RWPE1 (cell line): Measurements from ENCODE around the gene CYP4F11.
"Not testable (repeated sequence)": the region's sequence is repeated elsewhere in the genome, so short reads cannot be mapped to it uniquely, and the experiment has no call there.

Experiments used
- CTCF ChIA-PET: fragments of 350-600 bp; sonication (Branson Sonifier 250); formaldehyde crosslinking; extraction: SDS; loops from one replicate; lab custom pipeline; 2021; lab: Yijun Ruan, JAX
- POLR2A ChIA-PET: fragments of 400-600 bp; formaldehyde crosslinking; extraction: SDS; loops from one replicate; lab custom pipeline; 2020; ENCODE audit warnings: antibody characterized with exemption; ENCODE audit not compliant: low non-redundant PET; lab: Yijun Ruan, JAX
- DNase-seq: peaks from one replicate; pipeline ENCODE4 v3.0.0; 2012; ENCODE audit warnings: low spot score
- H3K27ac ChIP-seq: fragments of 450-650 bp; 2 replicates; pipeline ENCODE4 v1.5.1; 2017
- TF ChIP-seq, protein P1 (sequence below): fragments of 450-650 bp; conservative IDR thresholded peaks from 2 replicates; pipeline ENCODE4 v1.5.1; 2017; ENCODE audit warnings: low read depth, mild to moderate bottlenecking

CYP4F11 gene

DNA sequence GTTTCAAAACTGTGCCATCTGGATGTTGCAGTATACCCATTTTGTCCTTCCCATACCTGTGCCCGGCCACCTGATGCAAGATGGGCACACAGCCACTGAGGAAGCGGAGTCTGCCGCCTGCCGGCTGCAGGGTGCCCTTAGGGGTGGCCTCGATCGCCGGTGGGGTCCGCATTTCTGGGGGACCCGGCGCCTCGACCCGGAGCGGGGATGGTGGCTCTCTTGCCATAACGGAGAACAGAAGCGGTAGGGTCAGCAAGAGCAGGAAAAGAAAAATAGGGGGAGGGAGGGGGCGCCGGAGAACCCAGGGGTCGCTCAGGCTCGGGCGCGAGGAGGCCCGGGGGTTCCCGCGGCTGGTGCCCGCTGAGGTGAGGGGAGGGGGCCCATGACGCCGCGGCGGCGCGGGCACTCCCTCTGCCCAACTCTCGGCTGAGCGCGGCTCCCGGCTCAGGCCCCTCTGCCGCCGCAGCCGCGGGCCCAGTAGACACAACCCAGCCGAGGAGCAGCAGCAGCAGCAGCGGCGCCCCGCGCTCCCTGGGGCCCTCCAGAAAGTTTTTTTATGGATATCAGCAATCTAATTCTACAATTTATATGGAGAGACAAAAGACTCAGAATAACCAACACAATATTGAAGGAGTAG is 22.6 kb downstream of the CYP4F11 start:
- DNase-seq: no peak
- TF ChIP-seq, protein P1, sequence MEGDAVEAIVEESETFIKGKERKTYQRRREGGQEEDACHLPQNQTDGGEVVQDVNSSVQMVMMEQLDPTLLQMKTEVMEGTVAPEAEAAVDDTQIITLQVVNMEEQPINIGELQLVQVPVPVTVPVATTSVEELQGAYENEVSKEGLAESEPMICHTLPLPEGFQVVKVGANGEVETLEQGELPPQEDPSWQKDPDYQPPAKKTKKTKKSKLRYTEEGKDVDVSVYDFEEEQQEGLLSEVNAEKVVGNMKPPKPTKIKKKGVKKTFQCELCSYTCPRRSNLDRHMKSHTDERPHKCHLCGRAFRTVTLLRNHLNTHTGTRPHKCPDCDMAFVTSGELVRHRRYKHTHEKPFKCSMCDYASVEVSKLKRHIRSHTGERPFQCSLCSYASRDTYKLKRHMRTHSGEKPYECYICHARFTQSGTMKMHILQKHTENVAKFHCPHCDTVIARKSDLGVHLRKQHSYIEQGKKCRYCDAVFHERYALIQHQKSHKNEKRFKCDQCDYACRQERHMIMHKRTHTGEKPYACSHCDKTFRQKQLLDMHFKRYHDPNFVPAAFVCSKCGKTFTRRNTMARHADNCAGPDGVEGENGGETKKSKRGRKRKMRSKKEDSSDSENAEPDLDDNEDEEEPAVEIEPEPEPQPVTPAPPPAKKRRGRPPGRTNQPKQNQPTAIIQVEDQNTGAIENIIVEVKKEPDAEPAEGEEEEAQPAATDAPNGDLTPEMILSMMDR: no peak
- ChIA-PET POLR2A (no interaction called here), CTCF (interaction anchor here (0.8 kb wide), 1 partner anchor 42 kb away, joined by 5 read pairs; no protein-coding TSS in a partner anchor)
- no peak overlapping the region for H3K27ac ChIP-seq

- H3K27ac ChIP-seq: no peak overlapping the region
- TF ChIP-seq, protein P1: no peak
- ChIA-PET POLR2A (no interaction called here), CTCF (interaction anchor here (0.6 kb wide), 1 partner anchor 845 kb away, joined by 3 read pairs; no protein-coding TSS in a partner anchor)
- no peak for DNase-seq
Observed at GRCh38 chr19:15905026-15905425, 29.3 kb downstream of the CYP4F11 start.

DNA sequence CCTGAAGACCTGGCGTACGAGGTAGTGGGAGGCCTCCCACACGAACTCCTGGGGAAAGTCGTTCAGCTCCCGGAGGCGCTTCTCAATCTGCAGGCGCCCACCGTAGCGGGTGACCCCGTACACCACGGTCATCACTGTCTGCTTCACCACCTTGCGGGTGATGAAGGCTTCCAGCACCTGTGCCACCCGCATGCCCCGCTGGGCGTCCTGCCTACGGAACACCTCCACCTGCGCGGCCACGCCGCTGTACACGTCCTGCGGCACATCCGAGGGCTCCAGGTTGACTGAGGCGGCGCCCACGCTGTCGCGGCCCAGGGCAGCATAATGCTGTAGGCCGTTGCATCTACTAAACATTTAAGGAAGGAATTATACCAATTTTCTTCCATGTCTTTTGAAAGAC is 31.4 kb downstream of the CYP4F11 start:
- CTCF ChIA-PET, H3K27ac ChIP-seq, DNase-seq, POLR2A ChIA-PET: not testable (repeated sequence)

DNA sequence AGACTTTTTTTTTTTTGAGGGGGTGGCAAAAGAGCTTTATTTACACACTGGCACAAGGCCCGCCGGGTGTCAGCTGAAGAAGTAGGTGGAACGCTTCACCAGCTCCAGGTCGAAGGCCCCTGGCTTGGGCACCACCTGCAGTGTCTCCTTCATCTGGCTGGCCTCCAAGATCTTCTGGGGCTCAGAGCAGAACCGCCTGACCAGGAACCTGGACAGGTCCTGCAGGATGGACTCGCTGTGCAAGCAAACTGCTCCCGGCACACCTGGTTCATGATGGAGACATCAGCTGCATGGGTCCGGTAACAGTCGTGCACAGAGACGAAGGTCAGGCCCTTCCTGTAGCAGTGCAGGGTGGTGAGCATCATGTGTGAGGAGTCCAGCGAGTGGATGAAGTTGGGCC is 32.1 kb downstream of the CYP4F11 start:
- H3K27ac ChIP-seq: no peak overlapping the region
- no peak for DNase-seq
- ChIA-PET CTCF (no interaction called here), POLR2A (interaction anchor here (0.5 kb wide), 1 partner anchor 32 kb away, joined by 6 read pairs; the partner anchor contains the start of gene CYP4F11)
- TF ChIP-seq, protein P1: no peak

- CTCF ChIA-PET: no interaction called here
- no peak for DNase-seq
- no peak overlapping the region for H3K27ac ChIP-seq
- POLR2A ChIA-PET: no interaction called here
- TF ChIP-seq, protein P1: no peak
Observed at GRCh38 chr19:15900504-15900903, 33.8 kb downstream of the CYP4F11 start.

DNA sequence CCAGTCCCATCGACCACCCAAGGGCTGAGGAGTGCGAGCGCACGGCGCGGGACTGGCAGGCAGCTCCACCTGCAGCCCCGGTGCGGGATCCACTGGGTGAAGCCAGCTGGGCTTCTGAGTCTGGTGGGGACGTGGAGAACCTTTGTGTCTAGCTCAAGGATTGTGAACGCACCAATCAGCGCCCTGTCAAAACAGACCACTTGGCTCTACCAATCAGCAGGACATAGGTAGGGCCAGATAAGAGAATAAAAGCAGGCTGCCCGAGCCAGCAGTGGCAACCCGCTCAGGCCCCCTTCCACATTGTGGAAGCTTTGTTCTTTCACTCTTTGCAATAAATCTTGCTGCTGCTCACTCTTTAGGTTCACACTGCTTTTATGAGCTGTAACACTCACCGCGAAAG is 34.3 kb downstream of the CYP4F11 start:
- DNase-seq, POLR2A ChIA-PET, H3K27ac ChIP-seq, CTCF ChIA-PET: not testable (repeated sequence)

- POLR2A ChIA-PET, H3K27ac ChIP-seq, CTCF ChIA-PET: not testable (repeated sequence)
Observed at GRCh38 chr19:15899561-15899960, 34.8 kb downstream of the CYP4F11 start.

GRCh38 chr19:15897738-15898276 is 36.5 kb downstream of the CYP4F11 start, which contains the start of gene CYP4F2:
Gene CYP4F2 (minus strand): TSS chr19:15898074. CDS start chr19:15897611, 463 bp downstream.
- TF ChIP-seq, protein P1: no peak
- CTCF ChIA-PET: no interaction called here
- no peak for DNase-seq
- POLR2A ChIA-PET: no interaction called here
- H3K27ac ChIP-seq: no peak within 1 kb of the TSS

More at GRCh38 chr19:15899561-15899960, 34.8 kb downstream of the CYP4F11 start:
- DNase-seq: not testable (repeated sequence)
